ENCODE results near the gene CRYL1.

Gene CRYL1

GRCh38 chr13:20525601-20526544 lies at the start of gene CRYL1:
Gene CRYL1, minus strand, starts transcription at chr13:20525857. Its CDS starts 63 bp downstream, at chr13:20525794.
- DNase-seq (ENCODE audit: low read depth in 2 of 3, low spot score in 2 of 3) = peak; percentile 30 to 47 (median 40)

GRCh38 chr13:20573636-20574035 lies 48.0 kb upstream of the CRYL1 start:
- DNase-seq (ENCODE audit: low read depth in 2 of 3, low spot score in 2 of 3) = no peak

- DNase-seq (ENCODE audit: low read depth in 2 of 3, low spot score in 2 of 3) = no peak
Observed at GRCh38 chr13:20573186-20573585, 47.5 kb upstream of the CRYL1 start.

- no peak for DNase-seq (ENCODE audit: low read depth in 2 of 3, low spot score in 2 of 3)
Observed at GRCh38 chr13:20571676-20572075, 46.0 kb upstream of the CRYL1 start.

- no peak for DNase-seq (ENCODE audit: low read depth in 2 of 3, low spot score in 2 of 3)
Observed at GRCh38 chr13:20570517-20570916, 44.9 kb upstream of the CRYL1 start.

- DNase-seq (ENCODE audit: low read depth in 2 of 3, low spot score in 2 of 3) = no peak
Observed at GRCh38 chr13:20567881-20568528, 42.3 kb upstream of the CRYL1 start.

- peak; percentile 48 to 73 (median 69) for DNase-seq (ENCODE audit: low read depth in 2 of 3, low spot score in 2 of 3)
Observed at GRCh38 chr13:20566898-20567874, 41.5 kb upstream of the CRYL1 start, which contains the start of gene IFT88. Gene IFT88, plus strand, starts transcription at chr13:20567157. Its CDS starts 7,229 bp downstream, at chr13:20574386.

GRCh38 chr13:20566468-20566897 lies 40.8 kb upstream of the CRYL1 start:
- no peak for DNase-seq (ENCODE audit: low read depth in 2 of 3, low spot score in 2 of 3)

- DNase-seq (ENCODE audit: low read depth in 2 of 3, low spot score in 2 of 3) = no peak
Observed at GRCh38 chr13:20565115-20565736, 39.6 kb upstream of the CRYL1 start.

GRCh38 chr13:20561741-20562140 lies 36.1 kb upstream of the CRYL1 start:
- no peak for DNase-seq (ENCODE audit: low read depth in 2 of 3, low spot score in 2 of 3)

GRCh38 chr13:20559659-20560356 lies 34.2 kb upstream of the CRYL1 start:
- no peak for DNase-seq (ENCODE audit: low read depth in 2 of 3, low spot score in 2 of 3)

GRCh38 chr13:20558982-20559381 lies 33.3 kb upstream of the CRYL1 start:
- DNase-seq (ENCODE audit: low read depth in 2 of 3, low spot score in 2 of 3) = no peak

GRCh38 chr13:20553311-20553710 lies 27.7 kb upstream of the CRYL1 start:
- no peak for DNase-seq (ENCODE audit: low read depth in 2 of 3, low spot score in 2 of 3)

- DNase-seq (ENCODE audit: low read depth in 2 of 3, low spot score in 2 of 3) = no peak
Observed at GRCh38 chr13:20550799-20551198, 25.1 kb upstream of the CRYL1 start.

GRCh38 chr13:20547479-20547908 lies 21.8 kb upstream of the CRYL1 start:
- DNase-seq (ENCODE audit: low read depth in 2 of 3, low spot score in 2 of 3) = no peak

- DNase-seq (ENCODE audit: low read depth in 2 of 3, low spot score in 2 of 3) = no peak
Observed at GRCh38 chr13:20546556-20546955, 20.9 kb upstream of the CRYL1 start.

- no peak for DNase-seq (ENCODE audit: low read depth in 2 of 3, low spot score in 2 of 3)
Observed at GRCh38 chr13:20544201-20544923, 18.7 kb upstream of the CRYL1 start.

- DNase-seq (ENCODE audit: low read depth in 2 of 3, low spot score in 2 of 3) = no peak
Observed at GRCh38 chr13:20536992-20537391, 11.3 kb upstream of the CRYL1 start.

GRCh38 chr13:20534038-20534608 lies 8.5 kb upstream of the CRYL1 start:
- DNase-seq (ENCODE audit: low read depth in 2 of 3, low spot score in 2 of 3) = no peak
